H1 (cell line): ENCODE results near the gene CSNK1G2. TPM values are rescaled to one million over a fixed set of nuclear protein-coding genes. Genes with fewer than 3 reads are reported as not detected.

Experiments
- BCL11A ChIP-seq, 2 experiments: IDR thresholded peaks; one replicate each; pipeline ENCODE4 v1.6.1; 2011; ENCODE audit warnings: low read depth in 2 of 2, low read length in 2 of 2, mild to moderate bottlenecking in 2 of 2
- CHD7 ChIP-seq: fragments of 300-600 bp; sonication (generic); IDR thresholded peaks from 2 replicates; pipeline ENCODE4 v1.7.1; 2012; ENCODE audit warnings: low read length, moderate library complexity, mild to moderate bottlenecking, inconsistent platforms; ENCODE audit not compliant: insufficient replicate concordance
- CREB1 ChIP-seq: IDR thresholded peaks from 2 replicates; pipeline ENCODE4 v1.6.1; 2012; ENCODE audit warnings: inconsistent platforms
- EGR1 ChIP-seq: IDR thresholded peaks from 2 replicates; pipeline ENCODE4 v1.6.1; 2011; ENCODE audit warnings: low read depth, low read length, borderline replicate concordance
- GTF2F1 ChIP-seq: IDR thresholded peaks from 2 replicates; pipeline ENCODE4 v1.6.1; 2012; ENCODE audit warnings: low read depth, low read length, improper control_type of control experiment, borderline replicate concordance
- NANOG ChIP-seq: IDR thresholded peaks from 2 replicates; pipeline ENCODE4 v1.6.1; 2011; ENCODE audit warnings: low read length, low read depth, mild to moderate bottlenecking, inconsistent platforms; ENCODE audit not compliant: insufficient read depth, poor library complexity, severe bottlenecking
- SAP30 ChIP-seq: fragments of 300-600 bp; sonication (generic); IDR thresholded peaks from 2 replicates; pipeline ENCODE4 v1.7.1; 2012; ENCODE audit warnings: low read length, moderate library complexity, mild to moderate bottlenecking, inconsistent platforms; ENCODE audit not compliant: insufficient read depth, insufficient replicate concordance
- SP1 ChIP-seq: IDR thresholded peaks from 2 replicates; pipeline ENCODE4 v1.6.1; 2011; ENCODE audit warnings: low read depth, low read length
- polyA plus RNA-seq, 7 experiments: library from polyadenylated mRNA; depleted of rRNA in 3 of 7; stranded (reverse) in 5 of 7; unstranded in 2 of 7; fragments of >200 nt in 5 of 7; fragments of 200-250 nt in 2 of 7; gene quantifications; 1 replicate in 5 of 7; 2 replicates in 1 of 7; 4 replicates in 1 of 7; pipeline versions ENCODE4 v1.2.1 to v1.2.3, GENCODE V29; 2011 to 2013; ENCODE audit warnings: missing spikeins in 2 of 7, mixed read lengths in 2 of 7
- total RNA-seq: library from RNA; stranded (reverse); fragmentation: NEBNext Ultra II Directional; extraction: Animal tissue kit (Norgen Biotek cat#: 25700); gene quantifications from 2 replicates; pipeline ENCODE4 v1.2.1, GENCODE V29; 2021

The CSNK1G2 gene
- total and polyA plus RNA-seq, 2 of the 8 experiments (the other 6 are each of a cell fraction or from before 2014, with no cell fraction given): 99.5 to 130 TPM

GRCh38 chr19:1999856-2000515 is 59.0 kb downstream of the CSNK1G2 start (continued):
- TF ChIP-seq CHD7 (no peak), SP1 (no peak), SAP30 (no peak), EGR1 (no peak), GTF2F1 (no peak), CREB1 (no peak), NANOG (no peak), BCL11A (IDR thresholded peaks at IDR 0.05; ENCODE audit: low read depth in 2 of 2, low read length in 2 of 2) (no peak)
